GM15510 (cell line): ENCODE measurements around the gene STRA6.

Experiments used
- POLR2A ChIP-seq: IDR thresholded peaks from 3 replicates; pipeline ENCODE4 v1.6.1; 2011; ENCODE audit warnings: borderline replicate concordance; ENCODE audit not compliant: insufficient read length; ENCODE audit errors: extremely low read depth

Gene STRA6

DNA sequence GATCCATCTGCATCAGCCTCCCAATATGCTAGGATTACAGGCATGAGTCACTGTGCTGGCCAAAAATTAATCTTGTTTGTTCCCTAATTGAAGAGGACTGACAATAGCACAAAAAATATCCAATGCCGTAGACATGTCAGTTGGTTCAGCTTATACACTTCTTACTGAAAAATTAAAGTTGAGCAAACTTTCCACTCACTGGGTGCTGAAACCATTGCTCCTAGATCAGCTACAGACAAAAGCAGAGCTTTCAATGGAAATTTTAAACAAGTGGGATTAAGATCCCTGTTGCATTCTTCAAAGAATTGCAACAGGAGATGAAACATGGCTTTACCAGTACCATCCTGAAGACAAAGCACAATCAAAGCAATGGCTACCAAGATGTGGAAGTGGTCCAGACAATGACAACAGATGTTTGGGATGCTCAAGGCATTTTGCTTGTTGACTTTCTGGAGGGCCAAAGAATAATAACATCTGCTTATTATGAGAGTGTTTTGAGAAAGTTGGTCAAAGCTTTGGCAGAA lies 56.2 kb downstream of the STRA6 start:
- TF ChIP-seq POLR2A, result no peak

DNA sequence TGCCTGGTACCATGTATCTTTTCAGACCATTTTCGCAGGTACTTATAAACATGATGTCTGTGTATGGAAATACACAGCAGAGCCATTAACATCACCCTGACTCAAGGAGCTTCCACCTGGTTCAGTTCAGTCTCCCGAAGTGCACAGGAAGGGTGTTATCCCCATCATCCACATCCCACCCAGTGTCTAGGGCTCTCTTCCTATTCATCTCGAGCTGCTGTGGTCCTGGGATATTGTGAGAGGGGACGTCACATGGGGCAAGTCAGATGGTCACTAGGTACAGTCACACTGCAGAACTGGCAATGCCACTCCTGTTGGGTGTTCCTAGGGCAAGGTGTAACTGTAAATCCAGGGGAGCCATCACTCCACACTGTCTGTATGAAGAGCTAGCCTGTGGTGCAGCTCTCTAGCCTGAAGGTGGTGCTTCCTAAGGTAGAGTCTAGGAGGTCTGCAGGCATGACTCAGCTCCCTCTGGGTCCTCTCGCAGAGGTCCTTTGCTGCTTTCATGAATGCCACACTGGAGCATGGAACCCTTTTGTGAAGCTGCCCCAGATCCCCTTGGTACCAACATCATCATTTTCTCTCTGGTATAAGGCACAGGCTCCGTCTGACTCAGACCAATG lies 58.3 kb downstream of the STRA6 start:
- TF ChIP-seq POLR2A, result no peak

DNA sequence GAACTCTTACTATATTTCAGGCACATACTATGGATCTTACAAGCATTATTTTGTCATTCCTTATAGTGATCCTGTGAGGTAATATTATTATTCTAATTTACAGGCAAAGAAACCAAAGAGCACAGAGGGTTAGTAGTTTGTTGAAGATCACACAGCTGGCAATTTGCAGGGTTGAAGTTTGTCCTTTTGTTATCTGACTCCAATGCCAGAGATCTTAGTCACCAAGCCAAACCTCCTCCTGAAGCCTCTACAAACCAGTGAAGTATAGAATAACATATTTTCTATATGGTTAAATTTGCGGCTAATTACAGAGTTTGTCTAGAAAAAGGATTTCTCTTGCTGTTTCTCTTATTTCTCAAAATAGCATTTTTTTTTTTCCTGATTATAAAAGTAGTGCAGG lies 61.0 kb downstream of the STRA6 start:
- TF ChIP-seq POLR2A, result no peak

DNA sequence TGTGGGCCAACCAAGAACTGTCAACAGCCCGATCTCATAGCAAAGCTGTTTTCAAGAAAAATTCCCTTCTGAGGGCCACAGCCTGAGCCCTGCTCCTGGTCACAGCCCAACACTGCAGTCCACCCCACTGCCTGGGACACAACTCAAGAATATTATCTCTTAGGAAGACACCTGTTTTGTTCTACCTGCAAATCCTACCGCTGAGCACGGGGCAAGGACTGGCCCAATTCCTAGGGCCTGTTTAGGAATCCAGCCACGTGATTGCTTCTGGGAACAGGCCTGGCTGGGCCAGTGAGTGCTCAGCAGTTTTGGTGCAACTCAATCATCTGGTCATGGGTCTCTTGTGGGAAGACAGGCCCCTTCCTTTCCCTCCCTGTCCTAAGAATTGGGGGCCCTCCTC lies 63.9 kb downstream of the STRA6 start:
- TF ChIP-seq POLR2A, result no peak

DNA sequence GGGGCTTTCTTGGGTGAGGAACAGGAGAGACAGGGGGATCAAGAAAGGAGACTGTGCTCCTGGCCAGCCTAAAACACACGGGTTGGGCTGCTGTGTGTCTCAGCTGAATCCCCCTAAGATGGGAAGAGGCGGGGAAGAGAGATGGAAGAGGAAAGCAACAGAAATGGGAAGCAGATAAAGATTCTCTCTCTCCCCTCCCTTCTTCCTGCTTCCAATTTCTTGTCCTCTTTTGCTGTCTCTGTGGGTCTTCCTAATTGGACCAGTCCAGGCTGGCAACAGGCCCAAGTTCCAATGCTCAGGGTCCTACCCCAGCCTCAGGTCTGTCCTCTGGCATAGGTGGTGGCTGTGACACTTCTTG lies 65.1 kb downstream of the STRA6 start:
- TF ChIP-seq POLR2A, result no peak

DNA sequence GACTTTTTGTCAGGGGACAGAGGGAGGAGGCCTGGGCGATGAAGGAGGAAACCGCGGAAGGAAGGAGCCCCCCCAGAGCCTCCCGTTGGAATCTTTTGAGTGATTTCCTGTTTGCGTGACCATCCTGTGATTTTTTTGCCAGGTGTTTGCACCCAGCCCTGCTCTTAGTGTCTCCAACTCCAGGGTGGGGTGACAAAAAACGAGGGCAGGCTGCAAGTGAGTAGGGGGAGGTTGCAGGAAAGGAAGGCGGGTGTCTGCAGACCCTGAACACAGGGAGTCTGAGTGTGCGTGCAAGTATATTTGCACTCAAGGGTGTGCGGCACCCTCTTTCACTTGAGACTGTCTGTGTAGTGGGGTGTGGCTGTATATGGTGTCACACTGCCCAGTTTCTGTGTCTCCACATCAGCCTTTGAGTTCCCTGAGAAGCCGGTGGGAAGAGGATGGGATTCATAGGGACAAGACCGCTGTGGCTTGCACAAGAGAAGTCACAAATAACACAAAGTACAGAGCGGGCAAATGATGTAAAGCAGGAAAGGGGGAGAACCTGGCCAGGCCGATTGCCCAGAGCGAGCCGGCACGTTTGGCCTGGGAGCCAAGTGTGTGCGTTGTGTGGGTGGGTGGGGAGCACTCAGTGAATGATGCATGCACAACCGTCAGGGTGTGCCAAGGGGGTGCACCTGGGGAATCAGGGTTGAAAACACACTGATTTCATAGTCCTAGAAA lies 65.6 kb downstream of the STRA6 start:
- no peak for TF ChIP-seq POLR2A

DNA sequence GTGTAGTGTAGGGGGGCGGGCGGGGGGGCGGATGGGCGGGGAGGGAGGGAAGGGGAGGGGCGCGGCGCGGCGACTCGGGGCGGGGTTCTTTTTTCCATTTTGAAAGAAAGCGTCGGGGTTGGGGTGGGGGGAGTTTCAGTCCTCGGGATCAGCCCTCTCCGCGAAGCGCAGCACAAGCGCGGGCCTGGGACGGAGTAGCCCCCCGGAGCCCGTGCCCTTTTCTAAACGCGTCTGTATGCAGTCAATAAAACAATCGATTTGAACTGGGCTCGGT lies 66.1 kb downstream of the STRA6 start:
- TF ChIP-seq POLR2A, result no peak

DNA sequence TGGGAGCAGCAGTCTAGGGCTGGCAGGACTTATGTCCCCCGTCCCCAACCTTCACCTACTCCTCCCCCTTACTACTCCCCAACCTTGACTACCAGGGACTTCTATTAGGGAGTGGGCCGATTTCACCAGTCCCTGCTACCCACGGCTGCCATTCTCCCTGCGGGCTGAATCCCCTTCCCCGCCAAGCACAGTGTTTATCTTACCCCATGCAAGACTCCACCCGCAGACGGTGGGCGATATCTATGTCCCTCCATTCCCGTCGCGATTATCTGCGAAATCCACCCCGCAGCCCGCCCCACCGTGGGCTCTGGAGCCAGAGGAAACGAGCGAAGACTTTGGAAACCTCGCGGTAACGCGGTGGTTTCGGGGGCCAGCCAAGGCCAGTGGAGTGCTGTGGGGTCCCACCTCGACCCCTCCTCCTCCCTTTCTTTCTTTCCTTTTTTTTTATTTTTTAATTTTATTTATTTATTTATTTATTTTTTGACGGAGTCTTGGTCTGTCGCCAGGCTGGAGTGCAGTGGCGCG lies 67.5 kb downstream of the STRA6 start:
- TF ChIP-seq POLR2A, result no peak

DNA sequence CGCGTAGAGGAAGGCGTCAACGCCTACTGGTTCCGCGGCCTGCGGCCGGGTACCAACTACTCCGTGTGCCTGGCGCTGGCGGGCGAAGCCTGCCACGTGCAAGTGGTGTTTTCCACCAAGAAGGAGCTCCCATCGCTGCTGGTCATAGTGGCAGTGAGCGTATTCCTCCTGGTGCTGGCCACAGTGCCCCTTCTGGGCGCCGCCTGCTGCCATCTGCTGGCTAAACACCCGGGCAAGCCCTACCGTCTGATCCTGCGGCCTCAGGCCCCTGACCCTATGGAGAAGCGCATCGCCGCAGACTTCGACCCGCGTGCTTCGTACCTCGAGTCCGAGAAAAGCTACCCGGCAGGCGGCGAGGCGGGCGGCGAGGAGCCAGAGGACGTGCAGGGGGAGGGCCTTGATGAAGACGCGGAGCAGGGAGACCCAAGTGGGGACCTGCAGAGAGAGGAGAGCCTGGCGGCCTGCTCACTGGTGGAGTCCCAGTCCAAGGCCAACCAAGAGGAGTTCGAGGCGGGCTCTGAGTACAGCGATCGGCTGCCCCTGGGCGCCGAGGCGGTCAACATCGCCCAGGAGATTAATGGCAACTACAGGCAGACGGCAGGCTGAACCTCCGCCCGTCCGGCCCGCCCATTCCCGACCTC lies 68.1 kb downstream of the STRA6 start:
- no peak for TF ChIP-seq POLR2A

DNA sequence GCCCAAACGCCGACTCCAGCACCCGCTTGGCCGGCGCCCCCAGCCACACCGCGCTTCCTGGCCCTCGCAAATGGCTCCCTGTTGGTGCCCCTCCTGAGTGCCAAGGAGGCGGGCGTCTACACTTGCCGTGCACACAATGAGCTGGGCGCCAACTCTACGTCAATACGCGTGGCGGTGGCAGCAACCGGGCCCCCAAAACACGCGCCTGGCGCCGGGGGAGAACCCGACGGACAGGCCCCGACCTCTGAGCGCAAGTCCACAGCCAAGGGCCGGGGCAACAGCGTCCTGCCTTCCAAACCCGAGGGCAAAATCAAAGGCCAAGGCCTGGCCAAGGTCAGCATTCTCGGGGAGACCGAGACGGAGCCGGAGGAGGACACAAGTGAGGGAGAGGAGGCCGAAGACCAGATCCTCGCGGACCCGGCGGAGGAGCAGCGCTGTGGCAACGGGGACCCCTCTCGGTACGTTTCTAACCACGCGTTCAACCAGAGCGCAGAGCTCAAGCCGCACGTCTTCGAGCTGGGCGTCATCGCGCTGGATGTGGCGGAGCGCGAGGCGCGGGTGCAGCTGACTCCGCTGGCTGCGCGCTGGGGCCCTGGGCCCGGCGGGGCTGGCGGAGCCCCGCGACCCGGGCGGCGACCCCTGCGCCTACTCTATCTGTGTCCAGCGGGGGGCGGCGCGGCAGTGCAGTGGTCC lies 68.7 kb downstream of the STRA6 start:
- TF ChIP-seq POLR2A, result no peak

DNA sequence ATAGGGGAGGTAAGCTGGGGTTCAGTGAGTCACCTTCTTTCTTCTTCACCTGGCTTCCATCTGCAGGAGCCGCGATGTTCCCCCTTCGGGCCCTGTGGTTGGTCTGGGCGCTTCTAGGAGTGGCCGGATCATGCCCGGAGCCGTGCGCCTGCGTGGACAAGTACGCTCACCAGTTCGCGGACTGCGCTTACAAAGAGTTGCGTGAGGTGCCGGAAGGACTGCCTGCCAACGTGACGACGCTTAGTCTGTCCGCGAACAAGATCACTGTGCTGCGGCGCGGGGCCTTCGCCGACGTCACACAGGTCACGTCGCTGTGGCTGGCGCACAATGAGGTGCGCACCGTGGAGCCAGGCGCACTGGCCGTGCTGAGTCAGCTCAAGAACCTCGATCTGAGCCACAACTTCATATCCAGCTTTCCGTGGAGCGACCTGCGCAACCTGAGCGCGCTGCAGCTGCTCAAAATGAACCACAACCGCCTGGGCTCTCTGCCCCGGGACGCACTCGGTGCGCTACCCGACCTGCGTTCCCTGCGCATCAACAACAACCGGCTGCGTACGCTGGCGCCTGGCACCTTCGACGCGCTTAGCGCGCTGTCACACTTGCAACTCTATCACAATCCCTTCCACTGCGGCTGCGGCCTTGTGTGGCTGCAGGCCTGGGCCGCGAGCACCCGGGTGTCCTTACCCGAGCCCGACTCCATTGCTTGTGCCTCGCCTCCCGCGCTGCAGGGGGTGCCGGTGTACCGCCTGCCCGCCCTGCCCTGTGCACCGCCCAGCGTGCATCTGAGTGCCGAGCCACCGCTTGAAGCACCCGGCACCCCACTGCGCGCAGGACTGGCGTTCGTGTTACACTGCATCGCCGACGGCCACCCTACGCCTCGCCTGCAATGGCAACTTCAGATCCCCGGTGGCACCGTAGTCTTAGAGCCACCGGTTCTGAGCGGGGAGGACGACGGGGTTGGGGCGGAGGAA lies 69.6 kb downstream of the STRA6 start:
- no peak for TF ChIP-seq POLR2A

DNA sequence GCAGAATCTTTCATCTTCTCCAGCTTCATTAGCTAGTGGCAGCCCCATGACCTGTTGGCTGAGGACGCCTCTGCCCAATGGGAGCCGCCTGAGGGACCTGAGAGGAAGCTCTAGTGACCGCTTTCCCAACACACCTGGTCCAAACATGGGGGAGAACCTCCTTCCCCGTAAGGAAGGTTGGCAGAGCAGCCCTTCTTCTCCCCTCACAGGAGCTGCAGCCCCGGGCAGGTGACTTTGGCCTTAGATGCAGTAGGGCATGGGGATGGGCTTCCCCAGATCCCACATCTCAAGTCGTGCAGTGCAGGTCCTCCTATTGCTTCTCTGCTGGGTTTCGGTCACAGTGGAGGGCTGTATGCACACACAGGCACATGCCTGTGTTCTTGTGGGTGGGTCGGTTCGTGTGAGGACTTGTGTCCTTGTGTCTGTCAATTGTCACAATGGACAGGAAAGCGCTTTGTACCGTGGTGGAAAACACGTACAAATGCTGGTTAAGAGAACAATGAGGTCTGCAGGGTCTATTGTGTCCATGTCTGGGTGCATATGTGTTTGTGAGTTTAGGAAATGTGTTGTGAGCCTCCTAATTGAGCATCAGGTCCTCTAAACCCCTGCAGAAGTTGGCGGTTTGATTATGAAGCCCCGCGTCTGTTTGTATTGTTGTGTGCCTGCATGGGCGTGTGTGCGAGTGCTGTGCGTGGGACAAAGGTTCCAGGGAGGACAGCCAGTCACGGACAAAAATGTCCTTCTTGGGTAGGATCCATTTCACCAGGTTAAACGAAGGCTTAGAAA lies 70.8 kb downstream of the STRA6 start:
- TF ChIP-seq POLR2A, result no peak

DNA sequence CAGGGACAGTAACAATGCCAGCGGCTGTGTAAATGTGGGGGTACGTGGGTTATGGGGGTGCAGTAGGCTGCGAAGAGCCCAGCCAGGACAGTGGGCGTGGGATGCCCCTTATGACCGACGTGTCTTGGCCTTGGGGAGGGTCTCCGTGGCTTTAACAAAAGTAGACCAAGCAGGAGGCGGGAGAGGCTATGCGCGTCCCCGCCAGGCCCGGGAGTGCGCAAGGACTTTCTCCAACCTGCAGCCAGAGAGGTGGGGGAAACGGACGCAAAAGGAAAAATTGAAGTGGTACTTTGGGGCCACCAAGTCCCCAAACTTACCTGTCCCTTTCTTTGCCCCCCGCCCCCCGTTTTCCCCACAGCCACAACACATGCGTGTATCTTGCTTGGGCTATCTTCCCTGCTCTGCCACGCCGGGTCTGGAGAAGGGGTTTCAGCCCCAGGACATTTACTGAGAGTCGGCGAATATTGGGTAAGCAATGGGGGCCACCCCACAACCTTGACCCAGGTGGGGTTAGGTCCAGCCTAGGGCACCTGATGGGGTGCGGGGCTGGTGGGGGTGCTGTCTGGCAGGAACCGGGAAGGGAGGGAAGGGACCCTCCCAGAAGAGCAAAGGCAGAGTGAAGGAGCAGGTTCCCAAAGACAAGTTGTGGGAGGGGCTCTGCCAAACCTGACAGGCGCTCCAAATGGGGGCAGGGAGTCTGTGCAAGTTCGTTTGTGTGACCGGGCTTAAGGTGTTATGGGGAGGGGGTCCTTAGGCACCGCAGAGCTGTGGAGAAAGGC lies 71.5 kb downstream of the STRA6 start:
- TF ChIP-seq POLR2A, result no peak

DNA sequence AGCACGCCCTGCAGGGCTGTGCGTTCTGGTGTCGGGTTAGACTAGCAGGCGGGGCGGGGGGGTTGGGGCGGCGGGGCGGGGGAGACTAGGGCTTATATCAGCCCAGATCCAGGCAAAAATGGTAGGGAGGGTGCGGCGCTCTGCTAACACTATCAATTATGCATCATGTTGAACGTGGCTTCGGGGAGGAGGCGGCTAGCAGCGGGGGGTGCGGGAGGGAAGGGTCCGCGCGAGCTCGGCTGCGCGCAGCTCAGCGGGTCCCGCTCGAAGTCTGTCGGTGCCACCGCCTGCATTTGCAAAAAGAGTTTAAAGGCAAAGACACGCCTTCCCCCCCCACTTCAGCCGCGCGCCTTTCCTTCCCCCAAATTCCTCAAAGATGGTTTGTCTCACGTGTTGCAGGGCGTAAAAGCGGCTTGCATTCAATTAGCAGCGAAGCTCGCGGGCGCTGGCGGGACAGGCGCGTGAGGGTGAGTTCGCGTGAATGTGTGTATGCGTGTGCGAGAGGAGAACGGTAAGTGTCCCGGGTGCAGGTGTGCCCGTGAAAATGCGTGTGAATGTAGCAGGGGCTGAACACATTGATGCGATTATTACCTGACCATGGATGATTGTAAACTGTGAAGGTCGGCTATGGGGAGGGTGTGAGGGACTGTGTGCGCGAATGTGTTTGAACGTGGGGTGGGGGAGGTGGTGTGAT lies 72.3 kb downstream of the STRA6 start, which contains the start of gene ISLR2:
Gene ISLR2 (plus strand): TSS at position 432 of the 694 bp plus-strand sequence. CDS start 2,169 bp downstream, outside the sequence.
- no peak for TF ChIP-seq POLR2A
